NCI-H146 treated with DMSO at 0.1 percent for 48 hours (cell line): ENCODE results near the gene TAS2R41.

ENCODE experiments used
- DNase-seq: peaks from one replicate; lab custom pipeline; 2025; ENCODE audit not compliant: unreplicated experiment; lab: John Stamatoyannopoulos, UW

Gene TAS2R41, protein sequence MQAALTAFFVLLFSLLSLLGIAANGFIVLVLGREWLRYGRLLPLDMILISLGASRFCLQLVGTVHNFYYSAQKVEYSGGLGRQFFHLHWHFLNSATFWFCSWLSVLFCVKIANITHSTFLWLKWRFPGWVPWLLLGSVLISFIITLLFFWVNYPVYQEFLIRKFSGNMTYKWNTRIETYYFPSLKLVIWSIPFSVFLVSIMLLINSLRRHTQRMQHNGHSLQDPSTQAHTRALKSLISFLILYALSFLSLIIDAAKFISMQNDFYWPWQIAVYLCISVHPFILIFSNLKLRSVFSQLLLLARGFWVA

DNA sequence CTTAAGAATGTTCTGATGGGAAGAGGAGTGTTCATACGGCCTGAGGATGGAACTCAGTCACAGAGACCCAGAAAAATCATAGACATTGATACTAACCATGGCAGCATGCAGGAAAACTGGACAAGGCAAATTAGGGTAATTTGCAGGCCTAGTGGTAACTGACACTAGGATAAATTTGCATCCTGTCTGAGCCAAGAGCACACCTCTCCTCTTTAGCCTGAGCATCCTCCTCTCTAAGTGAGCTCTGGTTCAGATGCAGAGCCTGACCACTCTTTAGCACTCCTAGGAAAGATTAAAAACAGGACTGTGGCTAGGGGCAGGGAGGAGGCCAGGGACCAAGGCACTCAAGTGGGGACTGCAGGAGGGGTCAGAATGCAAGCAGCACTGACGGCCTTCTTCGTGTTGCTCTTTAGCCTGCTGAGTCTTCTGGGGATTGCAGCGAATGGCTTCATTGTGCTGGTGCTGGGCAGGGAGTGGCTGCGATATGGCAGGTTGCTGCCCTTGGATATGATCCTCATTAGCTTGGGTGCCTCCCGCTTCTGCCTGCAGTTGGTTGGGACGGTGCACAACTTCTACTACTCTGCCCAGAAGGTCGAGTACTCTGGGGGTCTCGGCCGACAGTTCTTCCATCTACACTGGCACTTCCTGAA, at the start of gene TAS2R41:
Gene TAS2R41 (plus strand): TSS at position 373 of the 650 bp plus-strand sequence. CDS start 0 bp downstream, at position 373.
- no peak for DNase-seq

DNA sequence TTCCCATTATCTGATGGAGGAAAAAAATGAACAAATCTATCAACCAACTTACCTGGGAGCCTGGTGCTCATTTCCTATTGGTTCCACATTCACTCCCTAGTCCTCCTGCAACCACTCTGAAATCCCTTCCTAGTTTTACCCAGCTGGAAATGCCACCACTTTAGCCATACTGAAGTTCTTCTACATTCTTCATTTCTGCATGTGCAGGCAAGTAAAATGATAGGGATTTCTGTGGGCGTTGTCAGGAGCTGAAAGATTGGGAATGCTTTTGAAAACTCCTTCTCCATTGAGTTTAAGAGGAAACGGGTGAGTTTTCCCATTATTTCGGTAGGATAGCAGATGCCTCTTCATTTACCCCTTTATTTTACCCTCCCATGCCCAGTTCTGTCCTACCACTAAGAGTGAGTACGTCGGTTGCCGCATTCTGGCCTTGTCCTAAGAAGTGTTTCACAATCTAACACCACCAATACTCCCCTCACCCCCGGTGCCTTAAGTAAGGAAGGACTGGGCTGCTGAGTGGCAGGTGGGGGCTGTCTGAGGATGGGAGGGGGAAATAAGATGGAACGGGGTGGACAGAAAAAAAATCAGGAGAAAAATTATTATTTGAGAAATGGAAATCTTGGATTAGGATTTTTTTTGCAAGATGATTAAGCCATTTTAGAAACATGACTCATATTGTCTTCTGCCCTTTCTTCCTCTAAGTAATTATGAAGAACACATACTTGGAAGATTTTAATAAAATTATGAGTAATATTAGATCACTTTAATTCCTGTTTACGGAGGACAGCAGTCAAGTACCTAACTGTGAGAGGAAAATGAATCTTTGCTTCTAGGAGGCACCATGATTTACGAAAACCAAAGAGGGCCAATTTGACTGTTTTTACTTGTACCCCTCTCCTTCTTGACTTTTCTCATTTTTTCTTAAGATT, 47.6 kb upstream of the TAS2R41 start:
- no peak for DNase-seq

DNA sequence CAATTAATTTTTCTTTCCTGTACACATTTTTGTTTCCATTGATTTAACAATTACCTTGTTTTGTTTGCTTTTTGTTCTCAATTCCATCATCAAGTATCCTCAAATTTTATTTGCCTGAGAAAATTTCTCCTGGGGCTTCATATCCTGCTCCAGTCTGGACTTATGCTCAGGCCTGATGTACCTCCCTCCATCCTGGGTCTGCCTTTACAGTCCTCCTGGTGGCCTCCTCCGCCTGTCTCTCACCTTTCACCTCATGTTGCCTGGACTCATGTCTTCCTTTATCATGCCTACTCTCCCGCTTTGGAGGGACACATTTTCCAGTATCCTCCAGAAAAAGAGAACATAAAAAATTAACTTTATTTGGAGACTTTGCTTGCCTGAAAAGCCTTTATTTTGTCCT, 46.6 kb upstream of the TAS2R41 start:
- no peak for DNase-seq

DNA sequence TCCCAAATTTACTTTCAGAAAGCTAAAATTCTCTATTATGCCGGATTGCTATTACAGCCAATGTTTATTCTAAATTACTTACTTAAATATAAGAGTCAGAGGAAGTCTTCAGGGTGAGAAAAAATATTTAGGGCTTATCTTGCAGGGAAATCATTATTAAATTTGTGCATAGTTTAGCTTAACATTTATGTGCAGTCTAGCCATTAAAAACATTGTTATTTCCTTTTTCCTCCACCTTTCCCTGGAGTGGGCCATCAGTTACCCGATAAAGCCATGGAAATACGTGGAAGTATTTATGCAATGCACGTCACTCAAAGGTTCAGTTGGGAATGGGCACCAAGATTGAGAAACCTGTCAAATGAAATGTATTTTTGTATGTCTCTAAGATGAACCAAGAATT, 43.9 kb upstream of the TAS2R41 start:
- DNase-seq: no peak

DNA sequence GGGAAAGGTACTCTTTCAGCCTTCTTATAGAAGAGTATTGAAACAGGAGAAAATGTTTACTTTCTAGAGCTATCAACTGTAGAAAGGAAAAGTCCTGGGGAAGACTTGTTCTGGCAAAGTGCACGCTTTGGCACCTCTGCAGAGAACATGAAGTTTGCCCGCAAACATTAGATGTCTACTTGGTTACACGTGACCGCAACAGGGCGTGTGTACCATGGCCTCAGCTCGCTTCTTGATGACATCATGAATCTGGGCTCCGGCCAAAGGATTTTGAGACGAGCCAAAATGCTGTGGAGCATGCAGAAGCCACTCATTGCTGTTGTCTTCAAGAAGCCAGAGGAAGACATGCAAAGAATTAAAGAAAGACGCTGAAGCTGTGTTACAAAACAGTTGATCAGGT, 43.0 kb upstream of the TAS2R41 start:
- no peak for DNase-seq

DNA sequence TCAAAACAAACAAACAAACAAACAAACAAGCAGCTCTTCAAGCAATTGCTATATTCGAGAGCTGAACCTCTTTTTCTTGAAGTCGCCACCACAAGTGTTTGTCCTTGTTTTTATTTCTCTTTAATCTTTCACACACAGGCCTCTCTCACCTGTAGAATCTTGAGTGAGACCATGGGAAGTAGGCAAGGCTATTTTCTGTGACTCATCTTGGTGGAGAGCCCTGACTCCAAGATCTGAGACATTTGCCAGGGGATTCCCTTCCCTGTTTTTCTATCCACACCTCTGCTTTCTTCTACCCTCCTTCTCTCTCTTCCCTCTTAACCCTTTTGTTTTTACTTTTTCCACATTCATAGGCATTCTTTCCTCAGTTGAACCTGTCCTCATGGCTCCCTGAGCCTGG, 42.4 kb upstream of the TAS2R41 start:
- no peak for DNase-seq

DNA sequence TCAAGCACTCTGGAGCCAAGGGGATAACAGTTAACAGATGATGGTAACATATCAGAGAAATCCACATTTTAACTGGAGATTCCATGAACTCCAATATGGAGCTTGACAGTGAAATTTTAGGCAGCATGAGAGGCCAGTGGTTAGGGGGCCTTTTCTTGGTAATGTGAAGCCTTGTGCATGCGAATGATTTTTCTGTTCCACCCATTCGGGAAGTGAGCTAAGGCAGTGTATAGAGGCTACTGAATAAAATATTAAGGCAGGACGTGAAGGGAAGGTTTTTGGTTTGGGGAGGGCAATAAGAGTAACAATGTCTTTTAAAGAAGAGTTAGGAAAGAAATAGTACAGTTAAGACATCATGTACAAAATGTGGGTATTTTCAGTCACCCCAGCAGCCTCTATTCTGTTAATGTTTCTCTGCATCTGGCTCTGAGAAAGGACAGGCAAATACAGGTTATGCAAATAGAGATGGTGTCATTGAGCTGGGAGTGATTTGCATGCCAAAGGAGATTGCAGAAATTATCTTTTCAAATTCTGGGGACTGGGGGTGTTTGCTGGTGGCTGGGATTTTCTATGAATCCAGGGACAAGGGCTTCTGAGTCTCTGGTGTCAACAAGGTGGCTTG, 41.2 kb upstream of the TAS2R41 start:
- no peak for DNase-seq

DNA sequence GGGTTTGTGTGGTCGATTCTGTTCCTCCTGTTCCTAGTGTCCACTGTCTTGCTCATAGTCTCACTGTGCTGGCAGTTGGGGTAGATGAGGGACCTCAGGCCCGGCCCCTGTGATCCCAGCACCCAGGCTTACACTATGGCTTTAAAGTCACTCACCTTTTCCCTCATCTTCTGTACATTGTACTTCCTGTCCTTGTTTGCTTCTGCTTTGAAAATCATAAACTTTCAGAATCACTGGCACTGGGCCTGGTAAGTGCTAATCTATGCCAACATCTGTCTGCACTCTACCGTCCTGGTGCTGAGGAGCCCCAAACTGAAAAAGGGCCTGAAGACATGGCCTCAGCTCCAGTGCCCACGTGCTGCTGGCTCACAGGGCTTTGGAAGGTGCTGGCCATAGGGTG, 40.1 kb upstream of the TAS2R41 start:
- no peak for DNase-seq

DNA sequence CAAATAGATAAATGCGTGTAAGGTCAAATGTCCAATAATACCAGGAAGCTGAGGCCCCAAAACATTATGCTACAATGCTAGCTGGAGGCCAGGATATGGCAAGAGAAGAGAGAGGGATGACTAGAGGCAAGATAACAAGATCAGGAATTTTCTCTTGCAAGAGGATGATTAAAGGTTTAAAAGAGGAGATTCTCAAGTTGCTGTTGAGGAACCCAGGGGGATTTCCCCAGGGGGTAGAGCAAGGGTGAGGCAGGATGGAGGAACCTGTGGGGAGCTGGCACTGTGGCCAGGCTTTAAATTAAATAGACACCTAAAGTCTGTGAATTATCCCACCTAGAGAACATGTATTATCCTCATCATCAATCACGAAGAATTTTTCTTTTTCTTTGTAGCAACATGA, 37.8 kb upstream of the TAS2R41 start:
- DNase-seq: no peak

DNA sequence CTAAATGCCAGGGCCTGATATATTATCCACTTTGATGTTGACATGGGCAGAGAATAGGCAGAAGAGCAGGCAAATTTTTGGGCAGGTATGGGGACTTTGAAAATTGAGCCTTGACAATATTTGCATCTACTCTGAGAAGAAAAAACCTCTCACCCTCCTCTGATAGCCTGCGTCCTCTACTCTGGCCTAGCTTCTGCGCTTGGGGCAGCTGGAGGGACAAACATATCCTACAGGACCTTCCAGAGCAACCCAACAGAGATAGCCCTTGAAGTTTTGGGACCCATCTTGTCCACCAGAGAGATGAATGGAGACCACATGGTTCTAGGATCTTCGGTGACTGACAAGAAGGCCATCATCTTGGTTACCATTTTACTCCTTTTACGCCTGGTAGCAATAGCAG, 34.5 kb upstream of the TAS2R41 start, which contains the start of gene TAS2R60:
Gene TAS2R60 (plus strand): TSS at position 301 of the 400 bp plus-strand sequence. CDS start 0 bp downstream, at position 301.
- DNase-seq: no peak

DNA sequence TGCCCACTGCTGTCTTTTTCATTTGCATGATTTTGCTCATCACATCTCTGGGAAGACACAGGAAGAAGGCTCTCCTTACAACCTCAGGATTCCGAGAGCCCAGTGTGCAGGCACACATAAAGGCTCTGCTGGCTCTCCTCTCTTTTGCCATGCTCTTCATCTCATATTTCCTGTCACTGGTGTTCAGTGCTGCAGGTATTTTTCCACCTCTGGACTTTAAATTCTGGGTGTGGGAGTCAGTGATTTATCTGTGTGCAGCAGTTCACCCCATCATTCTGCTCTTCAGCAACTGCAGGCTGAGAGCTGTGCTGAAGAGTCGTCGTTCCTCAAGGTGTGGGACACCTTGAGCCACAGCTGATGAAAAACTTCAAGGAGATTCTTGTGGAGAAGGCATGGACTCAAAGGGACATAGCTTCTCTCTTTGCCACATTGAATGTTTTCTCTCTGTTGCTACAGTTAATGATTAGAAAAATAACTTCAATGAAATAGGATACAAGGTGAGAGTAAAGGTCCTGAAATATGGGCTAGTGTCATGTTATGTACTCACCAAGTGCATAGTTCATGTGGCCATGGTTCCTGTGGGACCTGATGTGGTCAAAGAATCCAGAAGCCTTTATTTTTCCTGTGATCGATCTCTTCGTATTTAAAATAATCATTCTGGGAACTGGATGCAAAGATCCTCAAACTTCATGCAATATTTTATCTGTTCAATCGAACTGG, 33.5 kb upstream of the TAS2R41 start:
- DNase-seq: no peak

DNA sequence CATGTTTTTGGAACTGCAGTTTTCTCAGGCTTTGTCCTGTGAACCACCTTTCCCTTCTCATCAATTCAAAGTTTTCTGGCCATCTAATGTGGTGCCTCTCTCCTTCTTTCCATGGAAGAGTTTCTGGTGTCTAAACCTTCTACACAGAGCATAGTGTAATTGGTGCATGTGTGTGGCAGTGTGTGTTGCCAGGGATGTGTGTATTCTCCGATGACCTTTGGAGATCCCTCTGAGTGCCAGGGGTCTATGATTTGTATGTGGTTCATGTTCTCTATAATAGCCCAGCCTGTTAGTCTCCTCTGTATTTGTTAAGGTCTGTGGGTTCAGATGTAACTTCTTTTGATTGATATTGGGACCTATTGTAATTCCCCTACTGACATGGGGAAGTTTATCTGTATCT, 32.9 kb upstream of the TAS2R41 start:
- no peak for DNase-seq

DNA sequence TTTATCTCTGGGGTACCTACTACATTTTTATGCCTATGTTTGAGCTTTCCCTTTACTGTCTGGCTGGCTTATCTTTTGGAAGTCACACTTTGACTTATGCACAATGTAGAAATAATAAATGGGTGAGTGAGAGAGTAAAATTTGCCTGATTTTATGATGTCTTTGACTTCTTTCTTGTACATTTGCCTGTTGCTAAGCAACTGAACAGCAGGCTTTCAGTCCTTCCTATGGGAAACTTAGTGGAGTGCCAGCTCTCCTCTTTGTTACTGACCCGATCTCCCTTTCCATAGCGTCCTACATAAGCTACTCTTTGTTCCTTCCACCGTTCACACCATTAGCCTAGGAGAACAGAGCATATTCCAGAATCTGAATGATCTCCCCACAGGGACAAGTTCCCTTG, 30.2 kb upstream of the TAS2R41 start:
- DNase-seq: no peak

DNA sequence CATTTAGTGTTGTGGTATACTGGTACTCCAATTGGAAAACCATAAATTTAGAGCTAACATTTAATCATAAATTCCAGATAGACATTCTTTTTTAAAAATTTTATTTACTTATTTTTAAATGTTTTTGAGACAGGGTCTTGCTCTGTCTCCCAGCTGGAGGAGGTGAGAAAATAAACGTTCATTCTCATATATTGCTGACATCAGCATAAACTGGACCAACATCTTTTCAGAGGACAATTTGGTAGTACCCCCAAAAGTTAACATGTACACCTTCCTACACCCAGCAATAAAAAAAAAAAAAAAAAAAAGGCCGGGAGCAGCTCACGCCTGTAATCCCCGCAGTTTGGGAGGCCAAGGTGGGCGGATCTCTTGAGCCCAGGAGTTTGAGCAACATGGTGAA, 29.2 kb upstream of the TAS2R41 start:
- no peak for DNase-seq

DNA sequence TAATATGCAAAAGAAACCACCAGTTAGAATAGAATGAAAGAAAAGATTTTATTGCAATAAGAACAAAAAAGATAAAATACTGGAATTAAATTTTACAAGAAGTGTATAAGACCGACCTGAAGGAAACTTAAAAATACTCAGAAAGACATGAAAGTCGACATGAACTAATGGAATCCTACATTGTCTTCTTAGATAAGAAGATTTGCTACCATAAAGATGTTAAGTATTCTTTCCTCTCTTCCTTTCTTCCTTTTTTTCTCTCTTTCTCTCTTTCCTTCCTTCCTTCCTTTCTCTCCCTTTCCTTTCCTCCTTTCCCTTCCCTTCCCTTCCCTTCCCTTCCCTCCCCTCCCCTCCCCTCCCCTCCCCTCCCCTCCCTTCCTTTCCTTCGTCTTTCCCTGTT, 27.9 kb upstream of the TAS2R41 start:
- DNase-seq: no peak

DNA sequence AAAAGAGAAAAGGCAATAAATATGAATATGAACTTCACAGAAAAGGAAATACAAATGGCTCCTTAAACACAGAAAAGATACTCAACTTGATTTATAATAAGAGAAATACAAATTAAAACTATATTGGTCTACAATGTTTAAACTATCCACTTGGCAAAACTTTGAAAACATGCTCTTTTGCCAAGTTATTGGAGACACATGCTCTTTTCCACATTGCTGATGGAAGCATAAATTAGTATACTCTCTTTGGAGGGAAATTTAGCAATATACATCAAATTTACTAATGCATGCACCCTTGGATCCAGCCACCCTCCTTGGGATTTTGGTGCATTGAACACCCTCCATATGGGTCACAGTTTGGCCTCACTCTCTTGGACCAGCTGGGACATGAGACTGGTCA, 26.6 kb upstream of the TAS2R41 start:
- DNase-seq: no peak

DNA sequence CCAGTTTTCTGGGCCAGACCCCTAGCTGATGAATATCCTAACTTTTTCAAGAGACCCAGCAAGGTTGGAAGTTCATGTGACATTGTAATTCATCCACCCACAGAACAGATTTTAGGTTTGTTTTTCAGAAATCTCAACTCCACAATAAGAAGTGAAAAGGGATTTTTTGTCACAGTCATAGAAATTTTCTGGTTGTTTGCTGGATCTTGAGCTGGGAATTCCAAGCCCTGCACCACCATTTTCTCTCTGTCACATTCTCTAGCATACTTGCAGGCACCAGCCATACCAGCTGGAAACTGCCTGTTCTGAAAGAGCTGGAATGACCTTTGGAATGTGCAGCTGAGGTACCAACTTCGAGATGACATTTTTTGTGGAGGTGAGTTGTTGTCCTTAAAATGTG, 25.9 kb upstream of the TAS2R41 start:
- DNase-seq: no peak

DNA sequence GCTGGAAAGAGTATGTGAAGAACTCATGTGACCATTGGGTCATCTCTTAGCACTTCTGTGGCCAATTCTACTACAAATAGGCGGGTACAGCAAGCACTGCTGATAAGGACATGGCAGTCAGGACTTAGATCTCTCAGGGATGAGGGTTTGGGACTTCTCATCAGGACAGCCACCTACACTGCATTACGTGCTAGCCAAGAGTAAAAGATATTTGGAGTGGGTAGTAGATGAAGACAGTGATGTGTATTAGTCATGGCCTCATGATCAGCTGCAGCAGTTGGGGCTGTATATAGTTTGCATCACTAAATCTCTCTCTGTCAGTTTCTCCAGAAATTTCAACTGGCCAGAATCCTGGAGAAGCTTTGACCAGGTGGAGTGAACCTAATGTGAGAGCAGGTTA, 25.2 kb upstream of the TAS2R41 start:
- no peak for DNase-seq

DNA sequence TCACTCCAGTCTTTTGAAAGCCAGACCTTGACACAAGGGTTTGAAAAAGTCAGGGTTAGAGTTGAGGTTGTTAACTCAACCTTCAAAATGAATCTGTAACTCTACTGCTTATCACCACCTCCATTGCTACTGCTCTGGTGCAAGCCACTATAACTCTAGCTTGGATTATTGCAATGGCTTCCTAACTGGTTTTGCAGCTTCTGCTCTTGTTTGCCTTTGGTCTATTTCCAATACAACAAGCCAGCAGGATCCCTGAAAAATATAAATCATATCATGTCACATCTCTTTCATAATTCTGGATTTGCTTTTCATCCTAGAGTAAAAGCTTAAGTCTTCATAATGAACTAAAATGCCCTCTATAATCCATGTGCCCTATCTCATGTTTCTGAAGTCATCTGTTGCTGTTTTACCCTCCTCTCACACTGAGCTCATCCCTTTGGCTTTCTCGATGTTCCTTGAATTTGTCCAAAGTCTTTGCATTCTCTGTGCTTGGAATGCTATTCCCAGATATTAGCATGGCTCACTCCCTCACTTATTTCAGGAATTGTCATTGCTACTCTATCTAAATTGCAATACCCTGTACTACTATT, 23.5 kb upstream of the TAS2R41 start:
- DNase-seq: no peak

DNA sequence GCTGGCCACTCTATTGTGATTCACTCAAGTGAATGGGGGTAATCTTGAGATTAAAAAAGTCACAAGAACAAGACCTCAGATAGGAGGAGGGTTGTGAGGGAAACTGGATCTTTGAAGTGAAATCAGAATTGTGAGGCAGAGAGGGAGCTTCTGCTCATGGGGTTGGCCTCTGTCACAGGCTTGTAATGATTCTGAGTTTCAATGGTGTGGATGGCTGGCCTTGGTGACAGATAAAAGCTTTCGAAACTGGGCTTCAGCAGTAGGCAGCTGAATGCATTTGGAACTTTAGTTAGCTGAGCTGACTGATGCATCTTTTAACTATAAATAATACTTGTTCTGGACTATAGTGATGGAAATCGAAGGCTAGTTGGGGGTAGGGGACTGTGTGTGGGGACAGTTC, 22.2 kb upstream of the TAS2R41 start:
- DNase-seq: no peak
